Right ventricle myocardium superior (tissue), 1 donor: Measurements from ENCODE around the gene AGPAT4. TPM values are rescaled to one million over a fixed set of nuclear protein-coding genes. Genes with fewer than 3 reads are reported as not detected.
"Not testable (repeated sequence)": the region's sequence is repeated elsewhere in the genome, so short reads cannot be mapped to it uniquely, and the experiment has no call there.

Experiments
- ATAC-seq: fragments of 200-7000 bp; cut with Tn5 transposase; one replicate; pipeline ENCODE4 v1.9.1; 2020; ENCODE audit warnings: mild to moderate bottlenecking; ENCODE audit not compliant: poor library complexity
- DNase-seq: peaks from one replicate; pipeline ENCODE4 v3.0.0-alpha.2; 2020
- intact Hi-C: fragments of 100-400 bp; cut with DNase I; formaldehyde crosslinking; loops from one replicate; pipeline ENCODE4 v1.11.2; 2022
- total RNA-seq: library from RNA; stranded (reverse); fragmentation: NEBNext Ultra II Directional; extraction: Animal tissue kit (Norgen Biotek cat#: 25700); gene quantifications from one replicate; pipeline ENCODE4 v1.2.1, GENCODE V29; 2021
- donor health status: DM: no; HTN: yes; CAD: no; lungs with severe emphysema.

Gene AGPAT4
- total RNA-seq, 1 donor from 2014 or later, result 2.1 TPM

- DNase-seq (no peak), ATAC-seq (no peak)
- intact Hi-C loops, result no loop called here
Observed at GRCh38 chr6:161235776-161236633, 37.9 kb downstream of the AGPAT4 start.

- peak; percentile 72 for ATAC-seq
- DNase-seq, result peak; percentile 71
- intact Hi-C loops, result no loop called here
Observed at GRCh38 chr6:161233986-161234661, 39.7 kb downstream of the AGPAT4 start.

DNA sequence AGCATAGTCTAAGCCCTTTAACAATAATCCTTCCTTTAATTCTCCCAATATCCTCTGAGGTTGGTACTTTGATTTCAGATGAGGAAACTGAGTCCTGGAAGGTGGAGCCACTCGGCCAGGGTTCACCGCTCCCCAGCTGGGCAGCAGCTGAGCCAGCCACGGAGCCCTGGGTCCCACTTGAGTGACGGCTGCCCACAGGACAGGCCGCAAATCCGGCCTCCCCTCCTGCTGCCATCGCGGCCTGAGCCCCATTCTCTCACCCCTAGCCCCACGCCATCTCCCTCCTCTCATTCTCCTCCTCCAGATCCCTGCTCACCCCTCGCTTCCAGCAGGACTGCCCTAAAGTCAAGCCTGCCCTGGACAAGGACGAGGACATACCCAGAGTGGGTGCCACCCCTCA is 41.4 kb downstream of the AGPAT4 start:
- intact Hi-C loops, result no loop called here
- DNase-seq (no peak), ATAC-seq (no peak)

DNA sequence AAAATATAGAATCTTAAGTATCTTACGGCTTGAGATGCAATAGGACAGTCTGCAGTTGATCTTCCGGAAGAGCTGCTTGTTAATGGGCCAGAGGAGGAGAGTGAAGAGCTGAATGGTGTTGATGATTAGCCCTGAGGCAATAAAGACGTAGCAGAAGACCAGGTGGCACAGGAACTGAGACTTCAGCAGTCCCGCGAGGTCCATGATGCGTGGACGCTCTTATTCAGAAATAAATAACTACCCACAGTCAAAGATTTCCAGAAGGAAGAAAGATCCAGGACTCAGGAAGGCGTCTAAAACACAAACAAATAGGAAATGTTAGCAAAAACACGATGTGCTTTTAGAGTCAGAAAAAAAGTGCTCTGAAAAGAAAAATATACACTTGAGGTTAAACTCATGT is 41.9 kb downstream of the AGPAT4 start:
- intact Hi-C loops, result no loop called here
- ATAC-seq, result no peak
- no peak for DNase-seq

DNA sequence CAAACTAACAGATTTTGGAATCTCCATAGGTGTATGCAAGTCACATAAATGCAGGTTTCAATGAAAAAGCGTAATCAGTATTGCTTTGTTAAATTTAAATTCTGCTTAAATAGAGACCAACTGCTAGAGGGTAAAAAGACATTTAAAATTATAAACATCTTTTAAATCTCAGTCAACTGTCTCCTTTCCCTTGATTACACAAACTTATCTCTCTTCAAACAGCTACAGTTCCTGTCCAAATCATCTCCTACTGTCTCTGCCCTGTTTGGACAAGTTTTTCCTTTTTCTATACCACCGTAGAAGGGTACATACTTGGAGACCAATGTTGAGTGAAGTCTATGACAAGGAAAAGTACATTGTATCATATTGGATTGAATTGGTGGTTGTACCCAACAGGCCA is 43.5 kb downstream of the AGPAT4 start:
- DNase-seq, result no peak
- intact Hi-C loops, result no loop called here
- ATAC-seq, result no peak

- peak; percentile 43 for ATAC-seq
- intact Hi-C loops, result no loop called here
Observed at GRCh38 chr6:161228921-161229591, 44.8 kb downstream of the AGPAT4 start.

DNA sequence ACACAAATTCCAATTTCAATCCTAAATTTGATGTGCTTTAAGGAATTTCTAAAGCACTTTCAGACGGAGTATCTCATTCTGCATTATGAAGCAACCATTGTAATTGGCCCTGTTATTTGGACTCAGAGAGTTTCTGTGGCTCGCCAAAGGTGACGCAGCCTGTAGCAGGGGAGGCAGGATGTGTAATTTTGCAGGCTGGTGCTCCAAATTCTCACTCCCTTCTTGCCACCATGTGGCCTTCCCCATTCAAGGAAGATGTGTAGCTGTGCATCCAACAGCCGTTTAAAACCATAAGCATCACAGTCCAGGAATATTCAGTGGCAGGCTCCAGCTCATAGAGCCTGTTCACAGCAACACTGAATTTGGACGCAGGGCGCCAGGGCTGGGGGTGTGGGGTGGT is 45.8 kb downstream of the AGPAT4 start:
- peak; percentile 53 for ATAC-seq
- no peak for DNase-seq

More at GRCh38 chr6:161228921-161229591, 44.8 kb downstream of the AGPAT4 start:
- no peak for DNase-seq

GRCh38 chr6:161227004-161227960 is 46.6 kb downstream of the AGPAT4 start:
- DNase-seq, result no peak
- intact Hi-C loops, result no loop called here
- no peak for ATAC-seq

More for the DNA sequence above, 45.8 kb downstream of the AGPAT4 start:
- intact Hi-C loops, result no loop called here

GRCh38 chr6:161226009-161226964 is 47.6 kb downstream of the AGPAT4 start:
- peak; percentile 55 for ATAC-seq
- DNase-seq, result no peak
- intact Hi-C loops, result no loop called here

- ATAC-seq, result no peak
- intact Hi-C loops, result no loop called here
- DNase-seq, result no peak
Observed at GRCh38 chr6:161225681-161226008, 48.2 kb downstream of the AGPAT4 start.

DNA sequence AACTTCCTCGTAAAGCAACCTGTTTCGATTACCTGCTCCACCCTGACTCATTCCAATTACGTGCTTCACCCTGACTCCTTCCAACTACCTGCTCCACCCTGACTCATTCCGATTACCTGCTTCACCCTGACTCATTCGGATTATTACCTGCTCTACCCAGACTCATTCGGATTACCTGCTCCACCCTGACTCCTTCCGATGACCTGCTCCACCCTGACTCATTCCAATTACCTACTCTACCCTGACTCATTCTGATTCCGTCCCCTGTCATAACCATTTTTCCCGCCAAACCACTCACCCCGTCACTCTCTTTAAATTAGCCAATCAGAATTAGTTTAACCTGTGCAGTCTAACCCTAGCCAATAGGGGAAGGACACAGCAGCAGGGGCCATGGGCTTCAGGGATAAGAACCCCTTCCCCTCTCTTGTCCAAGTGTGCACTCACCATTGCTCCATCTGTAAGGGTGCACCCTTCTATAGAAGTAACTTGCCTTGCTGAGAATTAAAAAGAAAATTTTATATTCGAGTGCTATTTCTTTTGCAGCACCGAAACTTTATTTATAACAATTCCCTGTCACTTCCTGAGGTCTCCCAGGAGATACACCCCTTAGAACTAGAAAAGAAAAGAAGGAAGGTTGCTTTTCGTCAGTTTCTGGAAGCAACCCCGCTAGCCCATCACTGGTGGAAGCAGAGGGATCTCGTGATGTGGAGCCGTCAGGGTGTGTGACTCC is 48.7 kb downstream of the AGPAT4 start:
- DNase-seq, ATAC-seq, intact Hi-C loops: not testable (repeated sequence)

DNA sequence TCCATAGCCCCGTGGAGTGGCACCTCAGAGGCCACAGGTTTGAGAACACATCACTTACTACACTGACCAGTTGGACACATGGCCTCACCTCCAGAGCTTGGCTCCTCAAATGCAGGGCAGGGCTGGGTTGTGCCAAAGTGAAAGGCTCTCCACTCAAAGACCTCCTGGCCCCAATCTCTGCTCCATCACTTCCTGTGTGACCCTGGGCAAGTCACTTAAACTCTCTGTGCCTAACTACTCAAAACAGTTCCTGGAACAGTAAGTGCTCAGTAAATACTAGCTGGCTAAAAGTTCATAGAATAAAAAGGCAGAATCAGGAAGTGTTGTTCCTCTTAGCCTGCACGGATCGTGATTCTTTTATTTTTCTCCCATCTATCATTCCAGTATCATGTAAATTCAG is 50.2 kb downstream of the AGPAT4 start:
- intact Hi-C loops, result no loop called here
- ATAC-seq (no peak), DNase-seq (no peak)

GRCh38 chr6:161222706-161223234 is 51.1 kb downstream of the AGPAT4 start:
- ATAC-seq, result no peak
- DNase-seq, result no peak
- intact Hi-C loops, result no loop called here

- DNase-seq (no peak), ATAC-seq (no peak)
- intact Hi-C loops, result no loop called here
Observed at GRCh38 chr6:161220346-161220745, 53.5 kb downstream of the AGPAT4 start.

DNA sequence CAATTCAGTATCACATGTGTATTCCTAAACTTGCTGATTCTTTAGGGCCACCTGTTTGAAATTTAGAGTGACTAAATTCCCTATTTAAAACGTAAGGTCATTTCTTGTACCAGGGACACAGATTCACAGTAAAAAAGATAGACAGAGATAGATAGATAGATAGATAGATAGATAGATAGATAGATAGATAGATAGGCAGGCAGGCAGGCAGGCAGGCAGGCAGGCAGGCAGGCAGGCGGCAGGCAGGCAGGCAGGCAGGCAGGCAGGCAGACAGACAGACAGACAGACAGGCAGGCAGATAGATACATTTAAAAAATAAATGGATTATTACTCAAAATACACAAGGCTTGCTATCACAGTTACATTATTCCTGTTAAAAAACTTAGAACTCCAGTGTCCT is 54.2 kb downstream of the AGPAT4 start:
- DNase-seq, result no peak
- intact Hi-C loops, result no loop called here
- ATAC-seq, result no peak

- no peak for DNase-seq
- ATAC-seq, result no peak
- intact Hi-C loops, result no loop called here
Observed at GRCh38 chr6:161218222-161218621, 55.6 kb downstream of the AGPAT4 start.

DNA sequence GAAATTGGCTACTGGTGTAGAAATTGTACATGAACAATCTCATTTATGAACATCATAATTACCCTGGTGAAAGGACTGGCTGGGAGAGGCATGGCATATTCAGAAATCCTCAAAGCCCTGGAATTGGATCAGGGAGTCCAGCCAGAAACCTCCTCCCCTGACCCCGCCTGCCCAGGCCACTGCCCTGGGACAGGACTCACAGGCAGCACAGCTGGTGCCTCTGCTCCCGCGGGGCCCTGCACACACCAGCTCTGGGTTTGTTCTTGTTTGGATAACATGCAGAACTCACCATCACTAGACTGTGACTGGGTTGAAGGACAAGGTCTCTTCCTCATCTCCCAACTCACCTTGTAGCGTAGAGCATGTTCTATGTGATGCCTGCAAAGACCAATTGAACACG is 56.2 kb downstream of the AGPAT4 start:
- intact Hi-C loops, result no loop called here
- DNase-seq (no peak), ATAC-seq (no peak)
